Activated naive CD4-positive, alpha-beta T cell treated with anti-CD3 and anti-CD28 coated beads, Interleukin-2, amount 10 ng/mL, durations not matched to agents 7 days and 5 days (primary cell): Measurements from ENCODE around the gene HNRNPUL2.

Experiments
- CTCF ChIA-PET: fragments of 350-600 bp; sonication (Branson Sonifier 250); formaldehyde crosslinking; loops from one replicate; lab custom pipeline; 2021; ENCODE audit warnings: antibody characterized with exemption; lab: Charles Lee
- DNase-seq: peaks from one replicate; pipeline ENCODE4 v3.0.0-alpha.2; 2020
- H3K27ac Mint-ChIP-seq: one replicate; pipeline ENCODE4 v1.8.0; 2021; ENCODE audit warnings: mild to moderate bottlenecking, moderate library complexity, mixed read lengths
- H3K27me3 Mint-ChIP-seq: one replicate; pipeline ENCODE4 v1.8.0; 2021; ENCODE audit warnings: mild to moderate bottlenecking, mixed read lengths
- H3K36me3 Mint-ChIP-seq: one replicate; pipeline ENCODE4 v1.8.0; 2021; ENCODE audit warnings: mixed read lengths
- H3K4me1 Mint-ChIP-seq: one replicate; pipeline ENCODE4 v1.8.0; 2021; ENCODE audit warnings: mixed read lengths
- H3K4me3 Mint-ChIP-seq: one replicate; pipeline ENCODE4 v1.8.0; 2021; ENCODE audit warnings: mild to moderate bottlenecking, moderate library complexity, mixed read lengths
- H3K9me3 Mint-ChIP-seq: one replicate; pipeline ENCODE4 v1.8.0; 2021; ENCODE audit warnings: mixed read lengths

The HNRNPUL2 gene

GRCh38 chr11:62665599-62666258 is 61.5 kb downstream of the HNRNPUL2 start:
- Mint-ChIP-seq H3K27me3 (peaks cover 7% of the 10 kb centered on the region), H3K4me1 (peaks cover 54% of the 10 kb centered on the region), H3K9me3 (no peaks in the 10 kb centered on the region), H3K4me3 (peak overlapping the region; percentile 96), H3K36me3 (peaks cover 37% of the 10 kb centered on the region), H3K27ac (peak overlapping the region; percentile 90)
- DNase-seq = peak; percentile 67
- CTCF ChIA-PET = interaction anchor here (0.8 to 3.1 kb wide), 12 partner anchors 10 to 216 kb away, joined by 3 to 17 read pairs (median 4); partner anchors contain the start of genes GANAB, SLC3A2, TAF6L and TUT1

DNA sequence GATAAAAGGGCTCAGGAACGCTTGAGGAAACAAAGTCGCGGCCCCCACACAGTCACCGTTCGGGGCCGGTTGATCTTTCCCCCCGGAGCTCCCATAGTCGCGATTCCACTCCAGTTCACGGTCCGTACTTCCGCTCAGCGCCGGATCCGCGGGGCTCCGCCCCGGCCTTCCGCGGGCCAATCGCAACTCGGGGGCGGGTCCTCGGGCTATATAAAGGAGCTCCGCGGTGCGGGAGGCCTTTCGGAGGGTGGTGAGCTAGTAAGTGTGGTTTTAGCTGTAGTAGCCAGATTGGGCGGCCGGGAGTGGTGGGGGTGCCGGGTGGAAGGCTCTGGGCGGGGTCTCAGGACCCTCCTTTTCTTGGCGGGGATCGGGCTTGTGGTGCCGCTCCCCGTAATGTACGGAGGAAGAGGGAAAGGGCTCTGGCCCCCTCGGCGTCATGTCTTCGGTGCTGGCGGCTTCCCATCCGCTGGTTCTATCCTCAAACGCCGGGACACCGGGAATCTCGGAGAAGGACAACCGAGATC is 62.1 kb downstream of the HNRNPUL2 start, which contains the start of the genes C11orf98 and CSKMT:
Gene C11orf98, minus strand, starts transcription at position 136 of the 524 bp plus-strand sequence. Its CDS starts 41 bp downstream, at position 95.
Gene CSKMT, plus strand, starts transcription at position 238 of the 524 bp plus-strand sequence. CDS start 568 bp downstream, outside the sequence.
- DNase-seq = peak; percentile 96
- Mint-ChIP-seq H3K9me3 (no peaks in the 10 kb centered on the region), H3K27ac (peak within 1 kb of the TSS; percentile 90), H3K27me3 (peaks cover 7% of the 10 kb centered on the region), H3K4me3 (peak within 1 kb of the TSS; percentile 96), H3K4me1 (peaks cover 51% of the 10 kb centered on the region), H3K36me3 (peaks cover 39% of the 10 kb centered on the region)
- CTCF ChIA-PET = interaction anchor here (0.8 to 3.1 kb wide), 14 partner anchors 9 to 240 kb away, joined by 3 to 17 read pairs (median 4); partner anchors contain the start of genes GANAB, SLC3A2, TAF6L and TUT1

DNA sequence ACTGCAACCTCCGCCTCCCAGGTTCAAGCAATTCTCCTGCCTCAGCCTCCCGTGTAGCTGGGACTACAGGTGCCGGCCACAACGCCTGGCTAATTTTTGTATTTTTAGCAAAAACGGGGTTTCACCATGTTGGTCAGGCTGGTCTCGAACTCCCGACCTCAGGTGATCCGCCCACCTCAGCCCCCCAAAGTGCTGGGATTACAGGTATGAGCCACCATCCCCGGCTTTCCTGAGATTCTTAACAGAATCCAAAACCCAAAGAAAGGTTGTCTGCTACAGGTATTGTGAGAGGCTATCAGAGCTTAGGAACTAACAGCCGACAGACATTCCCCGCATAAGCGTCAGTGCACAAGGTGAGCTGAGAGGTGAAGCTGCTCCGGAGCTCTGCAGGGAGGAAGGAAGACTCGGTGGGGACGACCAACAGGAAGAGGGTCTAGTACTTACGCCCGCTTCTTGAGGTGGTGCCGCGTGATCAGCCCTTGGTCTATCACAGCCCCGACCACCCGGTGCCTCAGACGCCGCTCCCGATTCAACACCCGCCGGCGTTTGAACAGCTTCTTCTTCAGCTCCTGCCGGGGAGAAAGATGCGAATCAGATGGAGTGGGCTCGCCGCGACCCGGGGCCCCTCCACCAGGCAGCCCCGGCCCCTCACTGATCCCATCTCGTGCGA is 62.7 kb downstream of the HNRNPUL2 start:
- CTCF ChIA-PET = interaction anchor here (0.8 to 3.1 kb wide), 14 partner anchors 9 to 240 kb away, joined by 3 to 17 read pairs (median 4); partner anchors contain the start of genes GANAB, SLC3A2, TAF6L and TUT1
- peaks cover 46% of the 10 kb centered on the region for H3K4me1 Mint-ChIP-seq
- peak overlapping the region; percentile 90 for H3K27ac Mint-ChIP-seq
- peak; percentile 74 for DNase-seq
- H3K4me3 Mint-ChIP-seq = peak overlapping the region; percentile 96
- no peaks in the 10 kb centered on the region for H3K9me3 Mint-ChIP-seq
- H3K36me3 Mint-ChIP-seq = peaks cover 39% of the 10 kb centered on the region
- H3K27me3 Mint-ChIP-seq = peaks cover 7% of the 10 kb centered on the region
